GM20000 (cell line): ENCODE measurements around the gene SOAT2.
"Not testable (repeated sequence)": the region's sequence is repeated elsewhere in the genome, so short reads cannot be mapped to it uniquely, and the experiment has no call there.

Experiments
- DNase-seq: peaks from one replicate; pipeline ENCODE4 v3.0.0; 2012; ENCODE audit warnings: low spot score
- TF ChIP-seq, protein P1 (sequence below): IDR thresholded peaks from 2 replicates; pipeline ENCODE4 v1.5.1; 2012; ENCODE audit warnings: mild to moderate bottlenecking, control low read depth; ENCODE audit errors: extremely low read depth, missing control alignments

SOAT2 gene

DNA sequence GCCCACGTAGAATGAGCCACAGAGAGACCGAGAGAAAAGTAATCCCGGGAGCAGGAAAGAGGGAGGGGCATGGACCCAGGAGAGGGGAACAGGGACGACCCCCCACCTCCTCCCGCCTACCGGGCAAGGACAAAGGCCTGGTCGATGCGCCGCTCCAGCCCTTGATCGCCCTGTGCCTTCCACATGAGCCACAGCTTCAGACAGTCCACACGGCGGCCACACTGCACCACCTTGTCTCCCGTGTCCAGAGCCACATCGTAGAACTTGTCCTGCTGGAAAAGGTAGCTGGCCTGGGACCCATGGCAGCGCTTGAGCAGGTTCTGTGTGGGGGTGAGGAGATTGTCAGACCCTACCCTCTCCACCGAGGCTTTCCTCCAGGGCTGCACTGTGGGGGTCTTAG, 56.7 kb downstream of the SOAT2 start:
- TF ChIP-seq, protein P1, sequence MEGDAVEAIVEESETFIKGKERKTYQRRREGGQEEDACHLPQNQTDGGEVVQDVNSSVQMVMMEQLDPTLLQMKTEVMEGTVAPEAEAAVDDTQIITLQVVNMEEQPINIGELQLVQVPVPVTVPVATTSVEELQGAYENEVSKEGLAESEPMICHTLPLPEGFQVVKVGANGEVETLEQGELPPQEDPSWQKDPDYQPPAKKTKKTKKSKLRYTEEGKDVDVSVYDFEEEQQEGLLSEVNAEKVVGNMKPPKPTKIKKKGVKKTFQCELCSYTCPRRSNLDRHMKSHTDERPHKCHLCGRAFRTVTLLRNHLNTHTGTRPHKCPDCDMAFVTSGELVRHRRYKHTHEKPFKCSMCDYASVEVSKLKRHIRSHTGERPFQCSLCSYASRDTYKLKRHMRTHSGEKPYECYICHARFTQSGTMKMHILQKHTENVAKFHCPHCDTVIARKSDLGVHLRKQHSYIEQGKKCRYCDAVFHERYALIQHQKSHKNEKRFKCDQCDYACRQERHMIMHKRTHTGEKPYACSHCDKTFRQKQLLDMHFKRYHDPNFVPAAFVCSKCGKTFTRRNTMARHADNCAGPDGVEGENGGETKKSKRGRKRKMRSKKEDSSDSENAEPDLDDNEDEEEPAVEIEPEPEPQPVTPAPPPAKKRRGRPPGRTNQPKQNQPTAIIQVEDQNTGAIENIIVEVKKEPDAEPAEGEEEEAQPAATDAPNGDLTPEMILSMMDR = no peak
- no peak for DNase-seq

DNA sequence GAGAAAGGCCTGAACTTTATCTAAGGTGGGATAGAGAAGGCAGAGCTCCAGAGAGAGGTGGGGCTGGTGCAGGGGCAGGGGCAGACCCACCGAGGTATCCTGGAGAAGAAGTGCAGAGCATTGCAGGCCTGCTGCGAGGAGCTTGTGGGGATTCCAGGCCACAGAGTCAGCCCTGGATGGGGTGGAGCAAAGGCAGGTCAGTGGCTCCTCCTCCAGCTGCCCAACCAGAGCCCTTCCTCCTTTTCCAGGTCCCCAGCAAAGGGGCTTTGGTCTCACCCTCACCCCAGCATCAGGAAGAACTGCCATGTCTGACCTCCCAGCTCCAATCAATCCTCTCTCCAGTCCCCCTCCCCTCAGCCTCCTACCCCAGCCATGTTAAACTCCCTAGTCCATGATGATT, 57.4 kb downstream of the SOAT2 start:
- DNase-seq = no peak
- TF ChIP-seq, protein P1 = no peak

DNA sequence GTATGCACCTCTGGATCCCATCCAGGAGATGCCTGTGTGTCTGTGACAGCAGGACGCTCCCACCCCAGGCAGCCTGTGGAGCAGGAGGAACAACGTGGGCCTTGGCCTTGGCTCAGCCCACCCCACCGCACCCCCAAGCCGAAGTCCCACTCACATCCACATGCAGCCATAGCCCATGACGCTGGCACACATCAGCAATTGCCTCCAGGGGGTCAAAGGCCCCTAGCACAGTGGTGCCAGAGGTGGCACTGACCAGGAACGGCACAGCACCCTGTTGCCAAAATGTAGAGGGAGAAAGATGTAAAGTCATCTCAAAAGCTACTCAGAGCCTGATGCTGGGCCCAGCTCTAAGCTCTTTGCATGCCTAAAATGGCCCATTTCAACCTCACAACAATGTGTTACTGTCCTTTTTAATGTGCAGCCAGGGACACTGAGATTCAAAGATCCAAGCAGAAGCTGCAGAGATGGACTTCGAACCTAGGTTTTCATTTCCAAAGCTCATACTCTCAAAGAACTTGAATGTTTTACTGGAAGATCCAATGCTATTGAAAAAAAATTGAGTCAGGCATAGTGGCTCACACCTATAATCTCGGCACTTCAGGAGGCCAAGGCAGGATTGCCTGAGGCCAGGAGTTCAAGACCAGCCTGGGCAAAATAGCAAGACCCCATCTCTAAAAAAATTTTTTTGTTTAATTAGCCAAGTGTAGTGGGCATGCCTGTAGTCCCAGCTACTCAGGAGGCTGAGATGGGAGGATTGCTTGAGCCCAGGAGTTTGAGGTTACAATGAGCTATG, 58.0 kb downstream of the SOAT2 start:
- TF ChIP-seq, protein P1 = no peak

DNA sequence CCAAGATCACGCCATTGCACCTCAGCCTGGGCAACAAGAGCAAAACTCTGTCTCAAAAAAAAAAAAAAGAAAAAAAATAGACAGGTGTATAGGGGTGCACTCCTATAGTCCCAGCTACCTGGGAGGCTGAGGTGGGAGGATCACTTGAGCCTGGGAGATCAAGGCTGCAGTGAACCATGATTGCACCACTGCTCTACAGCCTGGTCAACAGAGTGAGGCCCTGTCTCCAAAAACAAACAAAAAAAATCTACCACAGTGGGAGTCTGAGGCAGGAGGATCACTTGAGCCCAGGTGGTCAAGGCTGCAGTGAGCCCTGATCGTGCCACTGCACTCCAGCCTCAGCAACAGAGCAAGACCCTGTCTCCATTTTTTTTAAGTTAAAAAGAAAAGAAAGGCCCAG, 59.7 kb downstream of the SOAT2 start:
- not testable (repeated sequence) for DNase-seq

More for the DNA sequence above, 58.0 kb downstream of the SOAT2 start:
- no peak for DNase-seq

DNA sequence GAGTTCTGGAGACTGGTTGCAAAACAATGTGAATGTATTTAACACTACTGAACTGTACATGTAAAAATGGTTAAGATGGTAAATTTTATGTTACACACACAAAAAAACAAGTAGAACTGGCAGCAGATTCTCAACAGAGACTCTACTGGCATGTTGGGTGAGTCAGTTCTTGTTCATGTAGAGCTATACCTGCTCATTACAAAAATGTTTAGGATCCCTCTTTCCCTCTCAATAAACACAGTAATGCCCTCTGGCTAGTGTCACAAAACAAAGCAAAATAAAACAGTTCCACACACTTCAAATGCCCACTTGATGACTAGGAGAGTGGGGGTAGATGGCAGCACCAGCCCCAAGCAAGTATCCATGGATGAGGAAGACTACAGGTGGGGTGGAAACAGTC, 63.6 kb downstream of the SOAT2 start:
- DNase-seq = no peak
- TF ChIP-seq, protein P1 = no peak

DNA sequence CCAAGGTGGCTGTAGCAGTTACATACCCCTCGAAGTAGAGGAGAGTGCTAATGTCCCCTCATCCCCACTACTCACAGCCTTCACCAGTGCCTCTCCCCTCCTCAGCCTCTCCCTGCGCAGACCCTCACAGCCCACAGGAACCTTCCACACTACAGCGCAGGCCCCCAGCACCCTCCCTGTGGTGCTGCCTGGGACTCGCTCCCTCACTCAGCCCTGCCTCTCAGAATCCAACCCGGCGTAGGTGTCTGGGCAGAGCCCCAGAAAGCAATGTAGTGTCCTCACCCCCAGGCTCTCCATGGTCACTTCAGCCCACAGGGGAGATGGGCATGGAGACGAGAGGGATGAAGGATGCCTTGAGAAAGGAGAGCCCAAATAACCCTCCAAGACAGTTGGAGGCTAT, 66.4 kb downstream of the SOAT2 start:
- TF ChIP-seq, protein P1 = no peak
- DNase-seq = no peak

DNA sequence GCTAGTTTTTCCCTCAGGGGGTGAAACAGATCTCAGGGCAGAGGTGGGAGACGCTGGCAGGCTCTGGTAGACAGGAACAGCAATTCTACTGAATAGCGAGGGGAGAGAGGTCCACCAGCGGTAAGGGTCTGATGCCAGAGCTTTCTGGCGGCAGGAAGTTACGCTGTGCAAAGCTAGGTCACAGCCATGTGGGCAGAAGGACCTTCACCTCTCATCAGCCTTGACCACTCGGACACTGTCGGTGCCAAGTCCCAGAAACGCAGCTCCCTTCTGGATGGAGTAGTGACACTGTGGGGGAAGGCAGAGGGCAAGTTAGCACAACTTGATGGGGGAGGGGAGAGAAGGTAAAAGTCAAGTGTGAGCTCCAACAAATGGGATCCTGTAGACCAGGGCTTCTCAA, 66.9 kb downstream of the SOAT2 start:
- TF ChIP-seq, protein P1 = no peak

More for the DNA sequence above, 66.9 kb downstream of the SOAT2 start:
- no peak for DNase-seq
